ENCODE measurements around the gene UPP1.

- no peak for TF ChIP-seq MAX (IDR thresholded peaks at IDR 0.05; ENCODE audit: low read depth, low read length)
- TF ChIP-seq EZH2 (IDR thresholded peaks at IDR 0.05; ENCODE audit: borderline replicate concordance, control insufficient read depth, low read depth, low read length): no peak
- TF ChIP-seq SMAD1 (IDR thresholded peaks at IDR 0.05; ENCODE audit: low read depth, partially characterized antibody): no peak
- no peak for TF ChIP-seq EGR1 (IDR thresholded peaks at IDR 0.05; ENCODE audit: borderline replicate concordance in 1 of 2, low read depth in 2 of 2, low read length in 2 of 2)
- no peak for TF ChIP-seq POLR2A (IDR thresholded peaks at IDR 0.05; ENCODE audit: low read depth, low read length)
- no peak for TF ChIP-seq ZBTB40 (IDR thresholded peaks at IDR 0.05; ENCODE audit: borderline replicate concordance)
- TF ChIP-seq SPI1 (IDR thresholded peaks at IDR 0.05; ENCODE audit: borderline replicate concordance, insufficient read depth, low read depth, low read length): no peak
- no peak for TF ChIP-seq REST (IDR thresholded peaks at IDR 0.05; ENCODE audit: low read depth, low read length)
- no peak for TF ChIP-seq ZNF622 (IDR thresholded peaks at IDR 0.05)
- TF ChIP-seq POLR2AphosphoS5 (IDR thresholded peaks at IDR 0.05; ENCODE audit: low read length): no peak
- no peak for TF ChIP-seq FOXM1 (IDR thresholded peaks at IDR 0.05; ENCODE audit: low read depth, low read length)
- no peak for TF ChIP-seq NFYB (IDR thresholded peaks at IDR 0.05; ENCODE audit: insufficient read depth, low read depth, low read length)
- no peak for TF ChIP-seq CTCF (IDR thresholded peaks at IDR 0.05 in 2 of 3, conservative IDR thresholded peaks at IDR 0.05 in 1 of 3; ENCODE audit: control insufficient read depth in 2 of 3, extremely low read depth in 1 of 3, insufficient read depth in 1 of 3, low read depth in 3 of 3, low read length in 3 of 3)
- TF ChIP-seq ETV6 (conservative IDR thresholded peaks at IDR 0.05 in 1 of 2, IDR thresholded peaks at IDR 0.05 in 1 of 2; ENCODE audit: borderline replicate concordance in 1 of 2, low read depth in 1 of 2): no peak
Measured at GRCh38 chr7:48042216-48042615, 46.8 kb upstream of the UPP1 start.
